HL-60/S4 treated with retinoic acid at 250 ng/mL for 4 days and 3 days (cell line): Measurements from ENCODE around the gene VSX1.

Experiments used
- in situ Hi-C: fragments of 300-500 bp; cut with MboI; formaldehyde crosslinking; loops from 2 replicates; pipeline ENCODE4 v1.7.0; 2022; ENCODE audit warnings: low sequenced_read_pairs

VSX1 gene

DNA sequence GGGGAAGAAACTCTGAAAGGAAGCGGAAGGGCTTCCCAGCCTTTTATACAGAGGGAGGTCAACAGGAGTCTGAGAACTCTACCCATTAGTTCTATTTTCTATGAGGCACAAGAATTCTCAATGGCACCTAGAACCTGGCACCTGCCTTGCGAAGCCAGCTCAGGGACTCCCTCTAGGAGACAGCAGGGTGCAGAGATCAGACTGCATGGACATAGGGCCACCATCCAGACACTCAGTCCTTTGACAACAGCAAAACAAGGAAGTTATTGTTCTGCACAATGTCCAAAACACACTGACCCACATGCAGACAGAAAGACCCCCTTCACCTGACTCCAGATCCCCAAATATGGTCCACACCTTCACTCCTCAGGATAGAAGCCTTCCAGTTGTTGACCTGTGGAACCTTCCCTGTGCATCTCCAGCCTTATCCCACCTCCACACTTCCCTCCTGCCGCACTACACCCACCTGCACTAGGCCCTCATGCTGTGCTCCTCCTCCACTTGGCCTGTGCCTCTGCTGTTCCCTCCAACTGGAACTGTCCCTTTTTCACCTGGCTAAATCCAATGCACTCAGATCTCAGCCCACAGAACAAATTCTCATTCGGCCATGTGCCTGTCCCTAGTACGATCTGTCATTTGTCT, 51.8 kb downstream of the VSX1 start:
- in situ Hi-C loops: loop anchor here (25.0 kb wide), 1 partner anchor 93 kb away; the partner anchor contains the start of gene CST7

DNA sequence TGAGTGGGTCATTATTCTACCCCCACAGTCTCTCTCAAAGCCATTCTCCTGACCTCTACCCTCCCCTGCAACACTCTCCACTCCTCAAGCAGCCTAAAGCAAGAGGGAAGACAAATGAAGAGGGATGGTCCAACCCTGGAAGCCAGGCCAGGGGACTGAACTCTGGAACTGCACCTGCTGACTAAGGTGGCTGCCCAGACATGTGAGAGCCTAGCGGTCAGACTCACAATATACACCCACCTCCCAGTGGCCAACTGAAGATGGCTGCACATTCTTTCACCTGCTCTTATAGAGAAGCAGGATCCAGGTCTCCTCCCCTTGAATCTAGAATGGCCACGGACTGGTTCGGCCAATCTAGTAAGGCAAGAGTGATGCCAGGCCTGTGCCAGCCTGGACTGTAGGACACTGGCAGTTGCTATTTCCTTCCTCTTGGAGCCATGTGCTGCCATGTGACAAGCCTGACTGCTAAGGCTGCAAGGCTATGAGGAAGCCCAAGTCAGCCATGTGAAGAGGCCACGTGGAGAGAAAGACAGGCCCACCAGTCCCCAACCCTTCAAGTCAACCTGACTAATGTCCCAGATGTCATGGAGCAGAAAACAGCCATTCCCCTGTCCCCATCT, 55.8 kb downstream of the VSX1 start:
- in situ Hi-C loops: loop anchor here (25.0 kb wide), 1 partner anchor 89 kb away; the partner anchor contains the start of gene CST7
